ENCODE results near the gene ABCF2. TPM values are rescaled to one million over a fixed set of nuclear protein-coding genes. Genes with fewer than 3 reads are reported as not detected.

Gene ABCF2
- total RNA-seq, 3 donors from 2014 or later: 35.6 to 58.7 (median 42.2) TPM

DNA sequence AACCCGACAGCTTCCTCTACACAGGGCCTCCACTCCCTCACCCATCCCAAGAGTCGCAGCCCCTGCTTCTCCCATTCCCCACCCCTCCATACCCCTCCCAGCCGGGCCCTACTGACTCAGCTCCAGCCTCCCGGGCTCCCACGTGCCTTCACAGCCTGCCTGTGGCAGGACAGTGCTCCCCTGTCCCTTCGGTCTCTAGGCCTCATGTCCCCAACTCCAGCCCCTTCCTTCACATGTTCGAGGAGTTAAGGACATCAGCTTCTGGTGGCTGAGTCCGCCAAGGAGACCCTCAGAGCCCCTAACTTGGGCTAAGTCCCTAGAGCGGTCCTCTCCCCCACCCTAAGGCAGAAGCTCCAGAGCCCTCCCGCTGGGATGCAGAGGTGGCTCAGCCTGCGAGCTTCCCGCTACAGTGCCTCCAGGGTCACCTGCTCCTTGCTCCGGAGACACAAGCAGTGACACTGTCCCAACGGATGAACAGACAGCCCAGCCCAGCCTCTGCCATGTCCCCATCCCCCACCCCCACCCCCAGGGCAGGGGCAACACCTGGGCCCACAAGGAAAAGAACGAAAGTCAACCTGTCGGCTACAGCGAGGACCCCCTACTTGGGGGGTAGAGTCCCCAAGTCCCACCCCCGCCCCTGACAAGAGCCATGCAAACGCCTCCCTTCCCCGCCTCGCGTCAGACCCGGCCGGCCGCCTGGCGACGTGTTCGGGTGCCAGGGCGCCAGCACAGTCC, 20.8 kb upstream of the ABCF2 start:
- TF ChIP-seq POLR2AphosphoS5 (IDR thresholded peaks at IDR 0.05): no peak
- TF ChIP-seq, protein P1, sequence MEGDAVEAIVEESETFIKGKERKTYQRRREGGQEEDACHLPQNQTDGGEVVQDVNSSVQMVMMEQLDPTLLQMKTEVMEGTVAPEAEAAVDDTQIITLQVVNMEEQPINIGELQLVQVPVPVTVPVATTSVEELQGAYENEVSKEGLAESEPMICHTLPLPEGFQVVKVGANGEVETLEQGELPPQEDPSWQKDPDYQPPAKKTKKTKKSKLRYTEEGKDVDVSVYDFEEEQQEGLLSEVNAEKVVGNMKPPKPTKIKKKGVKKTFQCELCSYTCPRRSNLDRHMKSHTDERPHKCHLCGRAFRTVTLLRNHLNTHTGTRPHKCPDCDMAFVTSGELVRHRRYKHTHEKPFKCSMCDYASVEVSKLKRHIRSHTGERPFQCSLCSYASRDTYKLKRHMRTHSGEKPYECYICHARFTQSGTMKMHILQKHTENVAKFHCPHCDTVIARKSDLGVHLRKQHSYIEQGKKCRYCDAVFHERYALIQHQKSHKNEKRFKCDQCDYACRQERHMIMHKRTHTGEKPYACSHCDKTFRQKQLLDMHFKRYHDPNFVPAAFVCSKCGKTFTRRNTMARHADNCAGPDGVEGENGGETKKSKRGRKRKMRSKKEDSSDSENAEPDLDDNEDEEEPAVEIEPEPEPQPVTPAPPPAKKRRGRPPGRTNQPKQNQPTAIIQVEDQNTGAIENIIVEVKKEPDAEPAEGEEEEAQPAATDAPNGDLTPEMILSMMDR (IDR thresholded peaks at IDR 0.05): no peak
- no peak for TF ChIP-seq POLR2A (IDR thresholded peaks at IDR 0.05)
- no peak for DNase-seq (ENCODE audit: low spot score in 2 of 2)
- no peaks in the 10 kb centered on the region for H3K27me3 ChIP-seq
- no peaks in the 10 kb centered on the region for H3K9me3 ChIP-seq
- peak overlapping the region; percentile 58 to 86 (median 68) for H3K4me3 ChIP-seq
- H3K36me3 ChIP-seq: no peaks in the 10 kb centered on the region
- intact Hi-C loops (cut with DNase I; ENCODE audit: low total_unique reads): loop anchor here (2.0 kb wide), 1 partner anchor 65 kb away; no protein-coding TSS in a partner anchor
- peaks cover 9 to 21% of the 10 kb centered on the region in 2 donors for H3K4me1 ChIP-seq
- H3K27ac ChIP-seq: peak overlapping the region; percentile 84 to 94

DNA sequence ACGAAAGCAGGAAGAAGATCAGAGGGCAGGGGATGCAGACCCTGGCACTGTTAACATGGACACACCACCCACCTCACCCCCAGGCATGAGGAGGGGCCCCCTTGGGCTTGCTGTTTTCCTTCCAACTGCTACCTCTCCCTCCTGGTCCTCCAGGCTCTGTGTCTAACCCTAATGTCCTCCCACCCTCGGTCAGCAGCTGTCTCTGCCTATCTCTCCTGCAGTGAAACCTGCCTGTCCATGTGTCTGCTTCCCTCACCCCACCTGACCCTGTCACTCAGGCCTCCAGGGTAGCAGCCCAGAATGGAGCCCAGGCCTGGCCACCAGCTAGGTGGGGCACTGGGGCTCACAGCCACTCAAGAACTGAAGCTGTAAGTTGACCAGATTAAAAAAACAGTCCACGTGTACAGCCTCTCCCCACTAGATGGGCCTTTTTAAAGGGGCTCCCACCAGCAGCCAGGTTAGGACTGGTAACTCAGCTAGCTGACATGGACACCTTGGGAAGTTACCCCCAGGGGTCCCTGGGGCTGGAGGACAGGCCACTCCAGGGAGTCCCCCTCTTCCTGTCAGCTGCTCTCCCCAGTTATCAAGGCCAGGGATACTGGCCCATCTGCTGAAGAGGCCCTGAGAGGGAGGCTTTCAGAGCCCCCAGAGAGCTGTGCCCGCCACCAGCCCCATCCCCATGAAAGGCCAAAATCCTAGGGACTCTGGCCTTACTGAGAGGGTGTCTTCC, 20.0 kb upstream of the ABCF2 start:
- H3K27ac ChIP-seq: peak overlapping the region; percentile 84 to 94
- peak overlapping the region; percentile 58 to 86 (median 68) for H3K4me3 ChIP-seq
- H3K36me3 ChIP-seq: no peaks in the 10 kb centered on the region
- no peak for DNase-seq (ENCODE audit: low spot score in 2 of 2)
- H3K9me3 ChIP-seq: no peaks in the 10 kb centered on the region
- H3K4me1 ChIP-seq: peaks cover 9 to 21% of the 10 kb centered on the region in 2 donors
- no peaks in the 10 kb centered on the region for H3K27me3 ChIP-seq
- intact Hi-C loops (cut with DNase I; ENCODE audit: low total_unique reads): loop anchor here (2.0 kb wide), 1 partner anchor 66 kb away; no protein-coding TSS in a partner anchor
- TF ChIP-seq, protein P1 (IDR thresholded peaks at IDR 0.05): no peak
- TF ChIP-seq POLR2AphosphoS5 (IDR thresholded peaks at IDR 0.05) (no peak), POLR2A (IDR thresholded peaks at IDR 0.05) (no peak)

DNA sequence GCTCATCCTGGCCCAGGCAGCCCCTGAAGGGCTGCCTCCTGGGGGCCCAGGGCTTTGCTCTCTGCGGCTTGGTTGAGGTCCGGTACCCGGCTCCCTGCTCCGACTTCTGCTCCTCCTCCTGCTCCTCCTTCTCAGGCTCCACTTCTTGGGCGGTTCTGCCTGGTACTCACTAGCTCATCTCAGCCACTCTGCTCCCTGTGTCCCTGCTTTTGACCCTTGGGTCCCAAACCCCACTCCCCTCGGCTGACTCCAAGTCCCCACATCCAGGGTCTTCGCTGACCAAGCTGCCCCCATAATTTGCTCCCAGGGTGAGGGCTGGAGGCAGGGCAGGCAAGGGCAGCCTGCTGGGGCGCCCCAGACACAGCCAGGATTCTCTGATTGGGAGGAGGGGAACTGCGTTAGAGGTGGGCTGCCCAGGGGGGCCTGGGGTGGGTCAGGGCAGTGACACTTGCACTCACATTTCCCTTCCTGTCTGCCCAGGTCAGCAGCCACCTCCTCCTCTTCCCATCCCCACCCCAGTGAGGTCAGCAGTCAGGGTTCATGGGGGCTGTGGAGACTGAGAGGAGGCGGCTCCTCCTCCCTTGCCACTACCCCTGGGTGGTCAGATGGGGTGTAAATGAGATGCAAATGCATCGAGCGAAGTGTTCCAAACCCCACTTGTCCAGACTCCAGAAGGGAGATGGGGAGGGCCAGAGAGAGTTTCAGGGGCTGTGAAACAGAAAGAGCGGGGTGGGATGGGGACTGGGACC, 19.3 kb upstream of the ABCF2 start:
- TF ChIP-seq POLR2AphosphoS5 (IDR thresholded peaks at IDR 0.05) (no peak), POLR2A (IDR thresholded peaks at IDR 0.05) (no peak)
- TF ChIP-seq, protein P1 (IDR thresholded peaks at IDR 0.05): no peak
- DNase-seq (ENCODE audit: low spot score in 2 of 2): no peak

DNA sequence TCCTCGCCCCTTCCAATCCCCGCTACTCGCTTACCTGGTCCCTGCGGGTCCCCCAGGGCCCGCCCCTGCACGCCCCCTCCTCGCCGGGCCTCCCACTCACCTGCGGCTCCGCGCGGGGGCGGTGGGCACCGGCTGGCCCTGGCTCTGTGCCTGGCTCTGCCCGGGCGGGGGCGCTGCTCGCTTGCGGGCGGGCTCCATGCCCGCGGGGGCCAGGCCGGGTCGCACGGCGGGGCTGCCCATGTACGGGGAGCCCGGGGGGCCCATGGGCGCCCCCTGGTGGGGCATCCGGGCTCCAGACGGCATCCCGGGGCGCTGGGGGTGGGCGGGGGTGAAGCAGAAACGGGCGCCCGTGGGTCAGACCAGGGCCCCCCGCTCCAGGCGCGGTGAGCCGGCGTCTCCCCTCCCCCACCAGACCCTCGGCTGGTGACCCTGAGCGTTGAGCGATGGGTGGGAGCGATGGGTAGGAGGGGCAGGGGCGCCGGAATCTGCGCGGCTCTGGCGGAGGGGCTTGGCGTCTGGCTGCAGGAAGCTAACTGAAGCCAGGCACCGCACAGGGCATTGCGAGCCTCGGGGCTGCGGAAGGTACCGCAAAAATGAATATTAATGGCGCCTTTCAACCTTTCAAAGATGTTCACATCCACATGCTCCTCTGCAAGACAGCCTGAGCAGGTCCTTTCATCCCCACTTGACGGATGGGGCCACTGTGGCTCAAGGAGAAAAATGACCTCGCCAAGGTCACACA, 18.5 kb upstream of the ABCF2 start:
- no peak for DNase-seq (ENCODE audit: low spot score in 2 of 2)
- Histone ChIP-seq H3K4me1 (peaks cover 9 to 21% of the 10 kb centered on the region in 2 donors), H3K27me3 (no peaks in the 10 kb centered on the region), H3K27ac (peak overlapping the region in 1 of 2 donors; percentile 34), H3K36me3 (no peaks in the 10 kb centered on the region), H3K4me3 (peak overlapping the region; percentile 24 to 70 (median 46)), H3K9me3 (no peaks in the 10 kb centered on the region)
- TF ChIP-seq, protein P1 (IDR thresholded peaks at IDR 0.05): peak in 1 of 3 donors; percentile 20
- no peak for TF ChIP-seq POLR2AphosphoS5 (IDR thresholded peaks at IDR 0.05)
- intact Hi-C loops (cut with DNase I; ENCODE audit: low total_unique reads): loop anchor here (2.0 kb wide), 1 partner anchor 67 kb away; no protein-coding TSS in a partner anchor

More for the DNA sequence above, 19.3 kb upstream of the ABCF2 start:
- Histone ChIP-seq H3K4me3 (peak overlapping the region; percentile 24 to 70 (median 46)), H3K27ac (peak overlapping the region in 1 of 2 donors; percentile 94), H3K27me3 (no peaks in the 10 kb centered on the region), H3K4me1 (peaks cover 9 to 21% of the 10 kb centered on the region in 2 donors), H3K36me3 (no peaks in the 10 kb centered on the region), H3K9me3 (no peaks in the 10 kb centered on the region)
- intact Hi-C loops (cut with DNase I; ENCODE audit: low total_unique reads): loop anchor here (2.0 kb wide), 1 partner anchor 67 kb away; no protein-coding TSS in a partner anchor
